Hepatocyte (in vitro differentiated cells): ENCODE data around the gene DAB2IP. TPM values are rescaled to one million over a fixed set of nuclear protein-coding genes. Genes with fewer than 3 reads are reported as not detected.

ENCODE experiments used
- DNase-seq: peaks from one replicate; pipeline ENCODE4 v3.0.0-alpha.2; 2016; ENCODE audit warnings: low spot score
- H2AFZ ChIP-seq: fragments of 200-600 bp; sonication (generic); 2 replicates; pipeline ENCODE4 v1.6.0; 2016; ENCODE audit warnings: antibody characterized with exemption, mild to moderate bottlenecking
- H3K27ac ChIP-seq: fragments of 200-600 bp; sonication (generic); 2 replicates; pipeline ENCODE4 v1.5.1; 2016; ENCODE audit warnings: mild to moderate bottlenecking
- H3K27me3 ChIP-seq: fragments of 200-600 bp; sonication (generic); 2 replicates; pipeline ENCODE4 v1.6.1; 2016
- H3K36me3 ChIP-seq: fragments of 200-600 bp; sonication (generic); replicated peaks from 2 replicates; pipeline ENCODE4 v1.5.1; 2016; ENCODE audit warnings: low read depth; ENCODE audit not compliant: insufficient read depth
- H3K4me1 ChIP-seq: fragments of 200-600 bp; sonication (generic); 2 replicates; pipeline ENCODE4 v1.5.1; 2016; ENCODE audit warnings: mild to moderate bottlenecking, moderate library complexity; ENCODE audit not compliant: insufficient read depth
- H3K4me2 ChIP-seq: fragments of 200-600 bp; sonication (generic); 2 replicates; pipeline ENCODE4 v1.6.0; 2016
- H3K4me3 ChIP-seq: fragments of 200-600 bp; sonication (generic); 2 replicates; pipeline ENCODE4 v1.5.1; 2016; ENCODE audit warnings: mild to moderate bottlenecking
- H3K79me2 ChIP-seq: fragments of 200-600 bp; sonication (generic); 2 replicates; pipeline ENCODE4 v1.6.0; 2017; ENCODE audit warnings: mild to moderate bottlenecking
- H3K9me2 ChIP-seq: fragments of 200-600 bp; sonication (generic); replicated peaks from 2 replicates; pipeline ENCODE4 v1.6.0; 2017; ENCODE audit warnings: mild to moderate bottlenecking; ENCODE audit not compliant: insufficient read depth
- H3K9me3 ChIP-seq: fragments of 200-600 bp; sonication (generic); 2 replicates; pipeline ENCODE4 v1.5.1; 2016; ENCODE audit warnings: low read depth, mild to moderate bottlenecking
- H4K20me1 ChIP-seq: fragments of 200-600 bp; sonication (generic); 2 replicates; pipeline ENCODE4 v1.6.0; 2016; ENCODE audit warnings: mild to moderate bottlenecking; ENCODE audit not compliant: insufficient read depth, poor library complexity, severe bottlenecking
- CTCF ChIP-seq: fragments of 200-600 bp; sonication (generic); IDR thresholded peaks from 2 replicates; pipeline ENCODE4 v1.5.1; 2016; ENCODE audit warnings: antibody characterized with exemption, mild to moderate bottlenecking; ENCODE audit not compliant: poor library complexity
- EZH2 ChIP-seq: fragments of 200-600 bp; sonication (generic); IDR thresholded peaks from 2 replicates; pipeline ENCODE4 v1.6.1; 2016; ENCODE audit warnings: antibody characterized with exemption, mild to moderate bottlenecking, borderline replicate concordance
- EZH2phosphoT487 ChIP-seq: fragments of 200-600 bp; sonication (generic); IDR thresholded peaks from one replicate; pipeline ENCODE4 v1.6.1; 2018; ENCODE audit warnings: antibody characterized with exemption, mild to moderate bottlenecking, low read depth, moderate library complexity; ENCODE audit not compliant: unreplicated experiment, severe bottlenecking
- WGBS: methylation state at CpG from one replicate; pipeline ENCODE4 v1.1.6; 2016; ENCODE audit warnings: low lambda C conversion rate; ENCODE audit errors: missing lambda C conversion rate; 5-methylcytosine and 5-hydroxymethylcytosine counted together
- polyA plus RNA-seq: library from polyadenylated mRNA; unstranded; fragments of >200 nt; fragmentation: Nextera tagmentation; extraction: Ambion mirVana; gene quantifications from 2 replicates; pipeline ENCODE4 v1.2.1, GENCODE V29; 2016
- total RNA-seq: library from RNA; depleted of rRNA; stranded (reverse); fragments of >200 nt; gene quantifications from 2 replicates; pipeline ENCODE4 v1.2.3, GENCODE V29; 2014

DAB2IP gene
- total and polyA plus RNA-seq, 2 experiments from 2014 or later = 11.6 to 31.0 TPM

GRCh38 chr9:121633119-121633714 is 18.2 kb upstream of the DAB2IP start:
- peaks cover 29% of the 10 kb centered on the region for H3K4me1 ChIP-seq
- H3K4me3 ChIP-seq = no peak overlapping the region
- H3K9me3 ChIP-seq = no peaks in the 10 kb centered on the region
- WGBS = 64% methylated on average over 9 of the region's 9 CpGs
- TF ChIP-seq EZH2 = no peak
- TF ChIP-seq EZH2phosphoT487 = no peak
- no peak for TF ChIP-seq CTCF
- no peak overlapping the region for H2AFZ ChIP-seq
- no peak for DNase-seq
- H3K9me2 ChIP-seq = no peaks in the 10 kb centered on the region
- H3K36me3 ChIP-seq = no peaks in the 10 kb centered on the region
- H3K27ac ChIP-seq = peak overlapping the region; percentile 48
- H3K27me3 ChIP-seq = no peaks in the 10 kb centered on the region
- no peaks in the 10 kb centered on the region for H3K79me2 ChIP-seq
- H4K20me1 ChIP-seq = no peaks in the 10 kb centered on the region
- no peak overlapping the region for H3K4me2 ChIP-seq

- H3K4me2 ChIP-seq = no peak overlapping the region
- no peaks in the 10 kb centered on the region for H3K9me2 ChIP-seq
Observed at GRCh38 chr9:121633736-121634135, 17.7 kb upstream of the DAB2IP start.

GRCh38 chr9:121634329-121635261 is 16.8 kb upstream of the DAB2IP start:
- no peak overlapping the region for H3K27ac ChIP-seq
- H3K4me1 ChIP-seq = peaks cover 30% of the 10 kb centered on the region
- H3K79me2 ChIP-seq = no peaks in the 10 kb centered on the region
- H4K20me1 ChIP-seq = no peaks in the 10 kb centered on the region
- no peaks in the 10 kb centered on the region for H3K9me3 ChIP-seq
- no peak overlapping the region for H3K4me3 ChIP-seq
- H3K9me2 ChIP-seq = no peaks in the 10 kb centered on the region
- TF ChIP-seq EZH2 (no peak), EZH2phosphoT487 (no peak), CTCF (peak; percentile 59)
- H3K27me3 ChIP-seq = no peaks in the 10 kb centered on the region
- H2AFZ ChIP-seq = no peak overlapping the region
- 69% methylated on average over 20 of the region's 20 CpGs for WGBS
- no peaks in the 10 kb centered on the region for H3K36me3 ChIP-seq
- H3K4me2 ChIP-seq = peak overlapping the region; percentile 33
- peak; percentile 59 for DNase-seq

More at GRCh38 chr9:121633736-121634135, 17.7 kb upstream of the DAB2IP start:
- no peaks in the 10 kb centered on the region for H3K79me2 ChIP-seq
- no peak for DNase-seq
- no peaks in the 10 kb centered on the region for H4K20me1 ChIP-seq
- H3K4me3 ChIP-seq = no peak overlapping the region
- H3K27ac ChIP-seq = no peak overlapping the region
- no peaks in the 10 kb centered on the region for H3K27me3 ChIP-seq
- 100% methylated on average over 1 of the region's 1 CpG for WGBS
- no peaks in the 10 kb centered on the region for H3K9me3 ChIP-seq
- H3K36me3 ChIP-seq = no peaks in the 10 kb centered on the region
- H2AFZ ChIP-seq = no peak overlapping the region
- TF ChIP-seq EZH2 (no peak), EZH2phosphoT487 (no peak), CTCF (no peak)
- H3K4me1 ChIP-seq = peaks cover 30% of the 10 kb centered on the region
